ENCODE results near the gene P2RX3. TPM values are rescaled to one million over a fixed set of nuclear protein-coding genes. Genes with fewer than 3 reads are reported as not detected.

P2RX3 gene
- total and polyA plus RNA-seq, 2 experiments from 2014 or later = 0.15 to 0.35 TPM

GRCh38 chr11:57359896-57360690 is 21.9 kb downstream of the P2RX3 start (continued):
- no peak for TF ChIP-seq ZNF462 (CRISPR knock-in tag; IDR thresholded peaks at IDR 0.05)
- no peak for TF ChIP-seq CTCF (conservative IDR thresholded peaks at IDR 0.05; ENCODE audit: low read depth in 2 of 2)
- no peak for TF ChIP-seq EZH2 (IDR thresholded peaks at IDR 0.05; ENCODE audit: low read depth, unreplicated experiment)
- no peak for TF ChIP-seq ETS1 (IDR thresholded peaks at IDR 0.05)
- no peak for TF ChIP-seq REST (IDR thresholded peaks at IDR 0.05; ENCODE audit: unreplicated experiment)
- TF ChIP-seq JUNB (IDR thresholded peaks at IDR 0.05; ENCODE audit: unreplicated experiment) = no peak
- no peak for TF ChIP-seq NANOG (IDR thresholded peaks at IDR 0.05; ENCODE audit: borderline replicate concordance)
- TF ChIP-seq ZNF114 (CRISPR knock-in tag; IDR thresholded peaks at IDR 0.05) = no peak
